ENCODE data around the gene SSR2.

The SSR2 gene

GRCh38 chr1:156020293-156021092, at the start of gene SSR2:
TSS of gene SSR2 (minus strand) at chr1:156020951. CDS start at chr1:156020167, 784 bp downstream.
- peak; percentile 78 for DNase-seq (ENCODE audit: low read depth, low spot score)

GRCh38 chr1:156070548-156070947, 49.8 kb upstream of the SSR2 start:
- no peak for DNase-seq (ENCODE audit: low read depth, low spot score)

- no peak for DNase-seq (ENCODE audit: low read depth, low spot score)
Measured at GRCh38 chr1:156069490-156070455, 49.0 kb upstream of the SSR2 start.

- DNase-seq (ENCODE audit: low read depth, low spot score) = no peak
Measured at GRCh38 chr1:156067262-156067661, 46.5 kb upstream of the SSR2 start.

GRCh38 chr1:156065871-156066270, 45.1 kb upstream of the SSR2 start:
- DNase-seq (ENCODE audit: low read depth, low spot score) = no peak

- DNase-seq (ENCODE audit: low read depth, low spot score) = no peak
Measured at GRCh38 chr1:156065212-156065611, 44.5 kb upstream of the SSR2 start.

GRCh38 chr1:156064615-156065014, 43.9 kb upstream of the SSR2 start:
- DNase-seq (ENCODE audit: low read depth, low spot score) = no peak

GRCh38 chr1:156063997-156064285, 43.2 kb upstream of the SSR2 start:
- DNase-seq (ENCODE audit: low read depth, low spot score) = no peak

- DNase-seq (ENCODE audit: low read depth, low spot score) = no peak
Measured at GRCh38 chr1:156062189-156062588, 41.4 kb upstream of the SSR2 start.

- DNase-seq (ENCODE audit: low read depth, low spot score) = no peak
Measured at GRCh38 chr1:156060937-156061636, 40.3 kb upstream of the SSR2 start, which contains the start of gene RAB25. TSS of gene RAB25 (plus strand) at chr1:156061160. CDS start at chr1:156061401, 241 bp downstream.

GRCh38 chr1:156056326-156056849, 35.6 kb upstream of the SSR2 start:
- DNase-seq (ENCODE audit: low read depth, low spot score) = no peak

GRCh38 chr1:156055281-156056048, 34.7 kb upstream of the SSR2 start:
- no peak for DNase-seq (ENCODE audit: low read depth, low spot score)

GRCh38 chr1:156054500-156055280, 33.9 kb upstream of the SSR2 start, which contains the start of gene LAMTOR2:
TSS of gene LAMTOR2 (plus strand) at chr1:156054782. CDS start at chr1:156054890, 108 bp downstream.
- peak; percentile 92 for DNase-seq (ENCODE audit: low read depth, low spot score)

GRCh38 chr1:156053768-156054499, 33.2 kb upstream of the SSR2 start, which contains the start of gene UBQLN4:
TSS of gene UBQLN4 (minus strand) at chr1:156053798. CDS start at chr1:156053701, 97 bp downstream.
- no peak for DNase-seq (ENCODE audit: low read depth, low spot score)

GRCh38 chr1:156052862-156053767, 32.4 kb upstream of the SSR2 start:
- no peak for DNase-seq (ENCODE audit: low read depth, low spot score)

- no peak for DNase-seq (ENCODE audit: low read depth, low spot score)
Measured at GRCh38 chr1:156051011-156051725, 30.4 kb upstream of the SSR2 start.

GRCh38 chr1:156050376-156050775, 29.6 kb upstream of the SSR2 start:
- DNase-seq (ENCODE audit: low read depth, low spot score) = no peak
